Measurements from ENCODE around the gene TPRG1L.

The TPRG1L gene

DNA sequence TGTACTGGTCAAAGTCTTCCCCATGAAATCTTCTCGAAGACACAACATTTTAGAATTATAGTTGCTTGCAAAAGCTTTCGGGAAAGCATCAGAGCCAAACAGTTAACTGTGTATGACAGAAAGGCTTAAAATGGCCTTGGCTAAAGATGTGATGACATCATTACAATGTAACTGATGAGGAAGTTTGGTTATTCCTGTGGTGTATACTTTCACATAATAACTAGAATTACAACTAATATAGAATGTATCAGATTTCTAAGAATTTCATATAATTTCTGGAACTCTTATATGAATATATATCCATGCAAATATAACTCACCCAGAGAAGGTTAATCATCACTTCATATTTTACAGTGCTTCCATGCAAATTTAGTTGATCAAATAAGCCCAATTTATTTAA is 35.9 kb downstream of the TPRG1L start:
- Histone ChIP-seq H3K4me3 (ENCODE audit: insufficient read depth, low read depth, low read length, poor library complexity, severe bottlenecking) (no peak overlapping the region), H3K36me3 (ENCODE audit: control insufficient read depth, insufficient read depth, low read length) (no peaks in the 10 kb centered on the region), H3K9me3 (ENCODE audit: control insufficient read depth, low read length) (no peaks in the 10 kb centered on the region), H3K4me1 (ENCODE audit: control insufficient read depth, insufficient read depth, low read length, poor library complexity, severe bottlenecking) (no peaks in the 10 kb centered on the region), H3K27ac (ENCODE audit: insufficient read depth, low read length, poor library complexity, severe bottlenecking) (no peak overlapping the region), H3K27me3 (replicated peaks; ENCODE audit: control insufficient read depth, insufficient read depth, low read length, poor library complexity, severe bottlenecking) (no peaks in the 10 kb centered on the region)
- no peak for DNase-seq

GRCh38 chr1:3661631-3662030 is 36.8 kb downstream of the TPRG1L start:
- Histone ChIP-seq H3K27me3 (replicated peaks; ENCODE audit: control insufficient read depth, insufficient read depth, low read length, poor library complexity, severe bottlenecking) (no peaks in the 10 kb centered on the region), H3K4me1 (ENCODE audit: control insufficient read depth, insufficient read depth, low read length, poor library complexity, severe bottlenecking) (no peaks in the 10 kb centered on the region), H3K36me3 (ENCODE audit: control insufficient read depth, insufficient read depth, low read length) (no peaks in the 10 kb centered on the region), H3K27ac (ENCODE audit: insufficient read depth, low read length, poor library complexity, severe bottlenecking) (no peak overlapping the region), H3K9me3 (ENCODE audit: control insufficient read depth, low read length) (no peaks in the 10 kb centered on the region), H3K4me3 (ENCODE audit: insufficient read depth, low read depth, low read length, poor library complexity, severe bottlenecking) (no peak overlapping the region)
- no peak for DNase-seq

- no peaks in the 10 kb centered on the region for H3K27me3 ChIP-seq (replicated peaks; ENCODE audit: control insufficient read depth, insufficient read depth, low read length, poor library complexity, severe bottlenecking)
- H3K27ac ChIP-seq (ENCODE audit: insufficient read depth, low read length, poor library complexity, severe bottlenecking) = no peak overlapping the region
- no peaks in the 10 kb centered on the region for H3K36me3 ChIP-seq (ENCODE audit: control insufficient read depth, insufficient read depth, low read length)
- H3K4me3 ChIP-seq (ENCODE audit: insufficient read depth, low read depth, low read length, poor library complexity, severe bottlenecking) = no peak overlapping the region
- DNase-seq = no peak
- no peaks in the 10 kb centered on the region for H3K9me3 ChIP-seq (ENCODE audit: control insufficient read depth, low read length)
- no peaks in the 10 kb centered on the region for H3K4me1 ChIP-seq (ENCODE audit: control insufficient read depth, insufficient read depth, low read length, poor library complexity, severe bottlenecking)
Measured at GRCh38 chr1:3662080-3662671, 37.4 kb downstream of the TPRG1L start.

- no peak overlapping the region for H3K27ac ChIP-seq (ENCODE audit: insufficient read depth, low read length, poor library complexity, severe bottlenecking)
- H3K9me3 ChIP-seq (ENCODE audit: control insufficient read depth, low read length) = no peaks in the 10 kb centered on the region
- no peak for DNase-seq
- no peaks in the 10 kb centered on the region for H3K27me3 ChIP-seq (replicated peaks; ENCODE audit: control insufficient read depth, insufficient read depth, low read length, poor library complexity, severe bottlenecking)
- no peak overlapping the region for H3K4me3 ChIP-seq (ENCODE audit: insufficient read depth, low read depth, low read length, poor library complexity, severe bottlenecking)
- no peaks in the 10 kb centered on the region for H3K36me3 ChIP-seq (ENCODE audit: control insufficient read depth, insufficient read depth, low read length)
- H3K4me1 ChIP-seq (ENCODE audit: control insufficient read depth, insufficient read depth, low read length, poor library complexity, severe bottlenecking) = no peaks in the 10 kb centered on the region
Measured at GRCh38 chr1:3663999-3664699, 39.3 kb downstream of the TPRG1L start.

- Histone ChIP-seq H3K27ac (ENCODE audit: insufficient read depth, low read length, poor library complexity, severe bottlenecking) (no peak overlapping the region), H3K4me3 (ENCODE audit: insufficient read depth, low read depth, low read length, poor library complexity, severe bottlenecking) (no peak overlapping the region), H3K4me1 (ENCODE audit: control insufficient read depth, insufficient read depth, low read length, poor library complexity, severe bottlenecking) (no peaks in the 10 kb centered on the region)
Measured at GRCh38 chr1:3664700-3665375, 40.0 kb downstream of the TPRG1L start.

DNA sequence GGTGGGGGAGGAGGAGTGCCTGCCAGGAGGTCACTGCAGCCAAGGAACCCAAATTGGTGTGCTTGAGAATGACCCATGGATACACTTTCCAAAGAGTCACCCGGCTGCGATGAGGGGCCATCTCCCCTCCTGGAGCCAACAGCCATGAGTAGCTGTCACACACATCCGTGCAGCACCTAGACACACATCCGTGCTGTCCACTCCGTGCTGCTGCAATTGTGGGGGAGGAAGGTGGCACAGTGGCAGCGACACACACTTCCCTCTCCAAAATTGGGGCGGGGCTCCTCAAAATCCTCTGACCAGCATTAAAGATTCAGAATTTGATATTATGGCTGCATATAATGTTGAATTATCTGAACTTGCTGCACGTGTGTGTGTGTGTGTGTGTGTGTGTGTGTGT is 43.3 kb downstream of the TPRG1L start:
- no peak overlapping the region for H3K4me3 ChIP-seq (ENCODE audit: insufficient read depth, low read depth, low read length, poor library complexity, severe bottlenecking)
- no peaks in the 10 kb centered on the region for H3K27me3 ChIP-seq (replicated peaks; ENCODE audit: control insufficient read depth, insufficient read depth, low read length, poor library complexity, severe bottlenecking)
- no peak for DNase-seq
- H3K9me3 ChIP-seq (ENCODE audit: control insufficient read depth, low read length) = no peaks in the 10 kb centered on the region
- H3K36me3 ChIP-seq (ENCODE audit: control insufficient read depth, insufficient read depth, low read length) = no peaks in the 10 kb centered on the region
- H3K27ac ChIP-seq (ENCODE audit: insufficient read depth, low read length, poor library complexity, severe bottlenecking) = no peak overlapping the region
- H3K4me1 ChIP-seq (ENCODE audit: control insufficient read depth, insufficient read depth, low read length, poor library complexity, severe bottlenecking) = no peaks in the 10 kb centered on the region

More at GRCh38 chr1:3664700-3665375, 40.0 kb downstream of the TPRG1L start:
- DNase-seq = no peak
- Histone ChIP-seq H3K9me3 (ENCODE audit: control insufficient read depth, low read length) (no peaks in the 10 kb centered on the region), H3K27me3 (replicated peaks; ENCODE audit: control insufficient read depth, insufficient read depth, low read length, poor library complexity, severe bottlenecking) (no peaks in the 10 kb centered on the region), H3K36me3 (ENCODE audit: control insufficient read depth, insufficient read depth, low read length) (no peaks in the 10 kb centered on the region)

DNA sequence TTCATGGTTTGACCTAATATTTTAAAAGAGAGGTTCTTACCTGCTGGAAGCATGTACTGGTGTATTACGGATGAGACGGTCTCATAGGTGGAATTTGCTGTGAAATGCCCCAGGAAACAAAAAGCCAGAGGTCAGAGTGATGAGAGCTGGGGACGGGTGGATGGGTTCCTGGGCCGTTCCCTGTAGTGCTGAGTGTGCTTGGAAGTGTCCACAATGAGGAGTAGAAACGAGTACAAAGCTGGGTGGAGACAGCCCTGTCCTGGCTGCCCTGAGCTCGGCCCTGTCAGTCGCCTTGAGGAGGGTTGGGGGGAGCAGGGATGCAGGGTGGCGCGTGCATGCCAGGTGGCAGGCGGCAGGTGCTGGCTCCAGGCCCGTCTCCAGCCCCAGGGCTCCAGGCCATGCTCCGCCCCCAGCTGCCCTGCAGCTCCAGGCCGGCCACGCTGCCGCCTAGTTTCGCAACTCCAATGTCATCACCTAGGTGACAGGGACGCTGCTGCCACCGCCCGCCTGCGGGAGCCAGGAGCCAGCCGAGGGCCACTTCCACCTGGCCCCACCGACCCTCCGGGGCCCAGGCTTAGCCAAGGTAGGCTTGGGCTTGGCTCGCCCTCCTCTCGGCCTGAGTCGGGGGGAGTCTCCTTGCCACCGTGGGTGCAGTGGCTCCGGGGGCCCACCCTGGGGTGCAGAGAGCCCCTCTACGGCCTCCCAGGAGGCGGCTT is 43.9 kb downstream of the TPRG1L start:
- H3K4me1 ChIP-seq (ENCODE audit: control insufficient read depth, insufficient read depth, low read length, poor library complexity, severe bottlenecking) = no peaks in the 10 kb centered on the region
- no peaks in the 10 kb centered on the region for H3K9me3 ChIP-seq (ENCODE audit: control insufficient read depth, low read length)
- DNase-seq = no peak
- H3K36me3 ChIP-seq (ENCODE audit: control insufficient read depth, insufficient read depth, low read length) = no peaks in the 10 kb centered on the region
- H3K27ac ChIP-seq (ENCODE audit: insufficient read depth, low read length, poor library complexity, severe bottlenecking) = no peak overlapping the region
- H3K27me3 ChIP-seq (replicated peaks; ENCODE audit: control insufficient read depth, insufficient read depth, low read length, poor library complexity, severe bottlenecking) = no peaks in the 10 kb centered on the region
- H3K4me3 ChIP-seq (ENCODE audit: insufficient read depth, low read depth, low read length, poor library complexity, severe bottlenecking) = no peak overlapping the region

GRCh38 chr1:3669421-3669821 is 44.6 kb downstream of the TPRG1L start:
- Histone ChIP-seq H3K27me3 (replicated peaks; ENCODE audit: control insufficient read depth, insufficient read depth, low read length, poor library complexity, severe bottlenecking) (no peaks in the 10 kb centered on the region), H3K9me3 (ENCODE audit: control insufficient read depth, low read length) (no peaks in the 10 kb centered on the region), H3K4me3 (ENCODE audit: insufficient read depth, low read depth, low read length, poor library complexity, severe bottlenecking) (no peak overlapping the region), H3K36me3 (ENCODE audit: control insufficient read depth, insufficient read depth, low read length) (no peaks in the 10 kb centered on the region), H3K27ac (ENCODE audit: insufficient read depth, low read length, poor library complexity, severe bottlenecking) (no peak overlapping the region), H3K4me1 (ENCODE audit: control insufficient read depth, insufficient read depth, low read length, poor library complexity, severe bottlenecking) (no peaks in the 10 kb centered on the region)
- DNase-seq = no peak

DNA sequence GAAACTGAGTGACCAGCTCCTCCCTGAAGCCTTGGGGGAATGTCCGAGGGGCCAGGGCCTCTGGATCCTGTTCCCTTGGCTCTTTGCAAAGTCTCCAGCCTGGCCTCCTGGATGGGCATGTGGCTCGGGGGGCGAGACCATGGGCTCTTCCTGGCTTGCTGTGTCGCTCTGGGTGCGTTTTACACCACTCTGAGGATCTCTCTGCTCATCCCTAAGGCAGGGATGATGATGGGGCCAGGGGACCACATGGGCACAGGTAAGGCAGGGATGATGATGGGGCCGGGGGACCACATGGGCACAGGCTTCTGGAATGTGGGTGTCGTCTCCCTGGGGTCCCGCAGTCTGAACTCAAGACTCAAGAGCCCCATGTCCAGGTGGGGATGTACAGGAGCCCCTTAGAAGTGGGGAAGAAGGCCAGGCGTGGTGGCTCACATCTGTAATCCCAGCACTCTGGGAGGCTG is 45.2 kb downstream of the TPRG1L start:
- Histone ChIP-seq H3K4me3 (ENCODE audit: insufficient read depth, low read depth, low read length, poor library complexity, severe bottlenecking) (no peak overlapping the region), H3K4me1 (ENCODE audit: control insufficient read depth, insufficient read depth, low read length, poor library complexity, severe bottlenecking) (no peaks in the 10 kb centered on the region), H3K27me3 (replicated peaks; ENCODE audit: control insufficient read depth, insufficient read depth, low read length, poor library complexity, severe bottlenecking) (no peaks in the 10 kb centered on the region)

More for the DNA sequence above, 45.2 kb downstream of the TPRG1L start:
- no peaks in the 10 kb centered on the region for H3K36me3 ChIP-seq (ENCODE audit: control insufficient read depth, insufficient read depth, low read length)
- DNase-seq = no peak
- H3K9me3 ChIP-seq (ENCODE audit: control insufficient read depth, low read length) = no peaks in the 10 kb centered on the region
- H3K27ac ChIP-seq (ENCODE audit: insufficient read depth, low read length, poor library complexity, severe bottlenecking) = no peak overlapping the region

All from effector memory CD4-positive, alpha-beta T cell (primary cell).